Ovary (tissue), 3 donors: ENCODE data around the gene ALG6.

Experiments
- CTCF ChIP-seq, 3 donors: fragments of 450-650 bp in 2 of 3; fragments of 200-600 bp in 1 of 3; IDR thresholded peaks; one replicate each; pipeline versions ENCODE4 v1.5.1 to v1.8.0; 2016 to 2022; ENCODE audit warnings: antibody characterized with exemption in 3 of 3, mild to moderate bottlenecking in 1 of 3
- EP300 ChIP-seq: sonication (generic); formaldehyde crosslinking; IDR thresholded peaks from one replicate; pipeline ENCODE4 v1.6.1; 2017; ENCODE audit warnings: antibody characterized with exemption
- POLR2A ChIP-seq: fragments of 450-650 bp; IDR thresholded peaks from one replicate; pipeline ENCODE4 v1.6.1; 2017; ENCODE audit warnings: antibody characterized with exemption, mild to moderate bottlenecking, moderate library complexity
- donor health status: DM: no; HTN: no; CAD: no.

GRCh38 chr1:63423649-63424048 lies 56.2 kb downstream of the ALG6 start:
- TF ChIP-seq CTCF (IDR thresholded peaks at IDR 0.05) (no peak), POLR2A (no peak), EP300 (no peak)
